Stimulated activated naive CD8-positive, alpha-beta T cell treated with anti-CD3 and anti-CD28 coated beads, Interleukin-15, amount 100 ng/mL, for 72 hours (primary cell): ENCODE results near the gene PRKAR2A.

Source experiments
- ATAC-seq: fragments of 150-1000 bp; cut with Tn5 transposase; 2 replicates; pipeline ENCODE4 v1.10.0; 2021; ENCODE audit warnings: mild to moderate bottlenecking, moderate library complexity
- DNase-seq, 2 donors: peaks; one replicate each; pipeline ENCODE4 v3.0.0; 2021 to 2022
- H3K27ac Mint-ChIP-seq, 2 donors: one replicate each; pipeline ENCODE4 v1.8.0; 2022; ENCODE audit warnings: mild to moderate bottlenecking in 2 of 2, mixed read lengths in 2 of 2, moderate library complexity in 2 of 2
- H3K27me3 Mint-ChIP-seq: one replicate; pipeline ENCODE4 v1.8.0; 2022; ENCODE audit warnings: mixed read lengths
- H3K4me1 Mint-ChIP-seq: one replicate; pipeline ENCODE4 v1.8.0; 2022; ENCODE audit warnings: mild to moderate bottlenecking, mixed read lengths
- H3K4me3 Mint-ChIP-seq, 2 donors: one replicate each; pipeline ENCODE4 v1.8.0; 2022; ENCODE audit warnings: mild to moderate bottlenecking in 2 of 2, mixed read lengths in 2 of 2, moderate library complexity in 1 of 2
- H3K9me3 Mint-ChIP-seq, 2 donors: one replicate each; pipeline ENCODE4 v1.8.0; 2022; ENCODE audit warnings: mixed read lengths in 2 of 2

Gene PRKAR2A

GRCh38 chr3:48847504-48848423, at the start of gene PRKAR2A:
PRKAR2A (minus strand) TSS chr3:48847874; CDS start chr3:48847596, 278 bp downstream.
- ATAC-seq (peak; percentile 94), DNase-seq (peak; percentile 85 to 86)
- H3K4me1 Mint-ChIP-seq = peaks cover 30% of the 10 kb centered on the region
- no peaks in the 10 kb centered on the region for H3K27me3 Mint-ChIP-seq
- peak within 1 kb of the TSS; percentile 90 to 93 for H3K4me3 Mint-ChIP-seq
- peak within 1 kb of the TSS; percentile 93 to 98 for H3K27ac Mint-ChIP-seq
- H3K9me3 Mint-ChIP-seq = no peaks in the 10 kb centered on the region

DNA sequence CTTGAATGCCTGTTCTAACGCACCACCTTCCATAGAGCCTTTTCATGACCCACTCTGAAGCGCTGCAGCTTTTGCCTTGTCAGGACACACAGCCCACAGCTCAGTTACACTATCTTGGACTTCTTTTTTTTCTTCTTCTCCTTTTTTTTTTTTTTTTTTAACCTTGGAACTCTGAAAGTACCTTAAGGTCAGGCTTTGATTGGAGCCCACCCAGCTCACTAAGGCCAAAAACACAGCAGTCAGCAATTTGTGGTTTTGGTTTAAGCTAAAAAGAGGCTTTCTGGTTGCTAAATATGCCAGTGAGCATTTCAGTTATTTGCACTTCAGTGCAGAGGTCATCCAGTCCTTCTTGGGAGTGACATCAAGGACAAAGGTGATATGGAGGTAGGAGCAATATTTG, 49.3 kb upstream of the PRKAR2A start:
- Mint-ChIP-seq H3K27ac (peak overlapping the region; percentile 12 to 27), H3K4me3 (peak overlapping the region in 1 of 2 donors; percentile 44), H3K4me1 (peaks cover 34% of the 10 kb centered on the region), H3K9me3 (no peaks in the 10 kb centered on the region), H3K27me3 (no peaks in the 10 kb centered on the region)
- DNase-seq = no peak
- ATAC-seq = no peak

- no peaks in the 10 kb centered on the region for H3K9me3 Mint-ChIP-seq
- no peak for DNase-seq
- peaks cover 26% of the 10 kb centered on the region for H3K4me1 Mint-ChIP-seq
- H3K27ac Mint-ChIP-seq = no peak overlapping the region
- no peak for ATAC-seq
- H3K27me3 Mint-ChIP-seq = no peaks in the 10 kb centered on the region
- H3K4me3 Mint-ChIP-seq = no peak overlapping the region
Measured at GRCh38 chr3:48894516-48894915, 46.8 kb upstream of the PRKAR2A start.

GRCh38 chr3:48891606-48892005, 43.9 kb upstream of the PRKAR2A start:
- DNase-seq (no peak), ATAC-seq (no peak)
- no peak overlapping the region for H3K4me3 Mint-ChIP-seq
- H3K27ac Mint-ChIP-seq = peak overlapping the region in 1 of 2 donors; percentile 8
- peaks cover 7% of the 10 kb centered on the region for H3K4me1 Mint-ChIP-seq
- H3K9me3 Mint-ChIP-seq = no peaks in the 10 kb centered on the region
- H3K27me3 Mint-ChIP-seq = no peaks in the 10 kb centered on the region

DNA sequence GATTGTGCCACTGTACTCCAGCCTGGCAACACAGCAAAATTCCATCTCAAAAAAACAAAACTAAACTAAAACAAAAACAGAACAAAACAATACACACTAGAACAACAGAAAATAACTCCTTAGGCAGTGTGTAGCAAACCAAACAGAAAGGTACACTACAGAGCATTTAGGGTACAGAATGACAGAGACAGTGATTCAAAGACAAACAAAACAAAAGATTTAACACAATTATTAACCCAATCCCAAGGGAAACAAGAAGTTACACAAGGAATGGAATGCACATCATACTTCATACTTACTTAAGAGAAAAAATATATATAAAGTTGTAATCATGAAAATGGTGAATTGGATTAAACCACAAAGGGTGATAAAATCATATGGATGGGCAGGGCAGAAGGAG, 38.1 kb upstream of the PRKAR2A start:
- ATAC-seq = no peak
- no peaks in the 10 kb centered on the region for H3K27me3 Mint-ChIP-seq
- no peak overlapping the region for H3K4me3 Mint-ChIP-seq
- H3K4me1 Mint-ChIP-seq = peaks cover 6% of the 10 kb centered on the region
- H3K9me3 Mint-ChIP-seq = no peaks in the 10 kb centered on the region
- no peak for DNase-seq
- peak overlapping the region in 1 of 2 donors; percentile 40 for H3K27ac Mint-ChIP-seq

- Mint-ChIP-seq H3K4me1 (no peaks in the 10 kb centered on the region), H3K27me3 (no peaks in the 10 kb centered on the region), H3K27ac (peak overlapping the region in 1 of 2 donors; percentile 72), H3K4me3 (no peak overlapping the region), H3K9me3 (no peaks in the 10 kb centered on the region)
- no peak for ATAC-seq
- no peak for DNase-seq
Measured at GRCh38 chr3:48881652-48882114, 34.0 kb upstream of the PRKAR2A start.

GRCh38 chr3:48881006-48881405, 33.3 kb upstream of the PRKAR2A start:
- ATAC-seq (no peak), DNase-seq (no peak)
- no peaks in the 10 kb centered on the region for H3K9me3 Mint-ChIP-seq
- peak overlapping the region in 1 of 2 donors; percentile 44 for H3K27ac Mint-ChIP-seq
- no peaks in the 10 kb centered on the region for H3K27me3 Mint-ChIP-seq
- no peak overlapping the region for H3K4me3 Mint-ChIP-seq
- H3K4me1 Mint-ChIP-seq = no peaks in the 10 kb centered on the region

- DNase-seq (no peak), ATAC-seq (no peak)
- Mint-ChIP-seq H3K4me3 (no peak overlapping the region), H3K9me3 (no peaks in the 10 kb centered on the region), H3K27ac (no peak overlapping the region), H3K27me3 (no peaks in the 10 kb centered on the region), H3K4me1 (no peaks in the 10 kb centered on the region)
Measured at GRCh38 chr3:48879994-48880377, 32.3 kb upstream of the PRKAR2A start.

GRCh38 chr3:48879307-48879993, 31.8 kb upstream of the PRKAR2A start:
- ATAC-seq (no peak), DNase-seq (no peak)
- H3K4me3 Mint-ChIP-seq = no peak overlapping the region
- H3K9me3 Mint-ChIP-seq = no peaks in the 10 kb centered on the region
- peak overlapping the region in 1 of 2 donors; percentile 8 for H3K27ac Mint-ChIP-seq
- H3K27me3 Mint-ChIP-seq = no peaks in the 10 kb centered on the region
- no peaks in the 10 kb centered on the region for H3K4me1 Mint-ChIP-seq

GRCh38 chr3:48877671-48878070, 30.0 kb upstream of the PRKAR2A start:
- H3K27ac Mint-ChIP-seq = no peak overlapping the region
- no peak overlapping the region for H3K4me3 Mint-ChIP-seq
- H3K27me3 Mint-ChIP-seq = no peaks in the 10 kb centered on the region
- no peak for ATAC-seq
- H3K9me3 Mint-ChIP-seq = no peaks in the 10 kb centered on the region
- DNase-seq = no peak
- no peaks in the 10 kb centered on the region for H3K4me1 Mint-ChIP-seq

GRCh38 chr3:48863122-48863521, 15.4 kb upstream of the PRKAR2A start:
- Mint-ChIP-seq H3K4me1 (no peaks in the 10 kb centered on the region), H3K27me3 (no peaks in the 10 kb centered on the region), H3K27ac (no peak overlapping the region), H3K4me3 (no peak overlapping the region), H3K9me3 (no peaks in the 10 kb centered on the region)
- DNase-seq (no peak), ATAC-seq (no peak)

GRCh38 chr3:48859206-48859605, 11.5 kb upstream of the PRKAR2A start:
- Mint-ChIP-seq H3K27ac (peak overlapping the region in 1 of 2 donors; percentile 28), H3K9me3 (no peaks in the 10 kb centered on the region), H3K27me3 (no peaks in the 10 kb centered on the region), H3K4me3 (no peak overlapping the region), H3K4me1 (no peaks in the 10 kb centered on the region)
- ATAC-seq (no peak), DNase-seq (no peak)

GRCh38 chr3:48858709-48859108, 11.0 kb upstream of the PRKAR2A start:
- DNase-seq (no peak), ATAC-seq (no peak)
- Mint-ChIP-seq H3K9me3 (no peaks in the 10 kb centered on the region), H3K4me1 (no peaks in the 10 kb centered on the region), H3K27ac (no peak overlapping the region), H3K27me3 (no peaks in the 10 kb centered on the region), H3K4me3 (no peak overlapping the region)

DNA sequence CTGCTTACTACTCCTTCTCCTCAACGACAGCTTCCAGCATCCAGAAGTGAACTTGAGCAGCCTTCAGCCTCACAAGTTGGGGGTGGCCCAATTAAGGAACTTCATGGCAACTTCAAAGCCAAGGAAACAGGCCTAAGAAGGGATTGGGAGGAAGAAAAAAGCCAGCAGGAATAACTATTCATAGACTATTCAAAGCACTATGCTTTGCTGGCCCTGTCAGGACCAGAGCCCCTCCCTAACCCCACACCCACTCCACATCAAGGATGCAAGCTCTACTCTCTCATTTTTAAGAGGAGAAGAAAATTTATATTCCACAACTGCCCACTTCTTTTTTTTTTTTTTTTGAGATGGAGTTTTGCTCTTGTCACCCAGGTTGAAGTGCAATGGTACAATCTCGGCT, 10.0 kb upstream of the PRKAR2A start:
- Mint-ChIP-seq H3K4me1 (no peaks in the 10 kb centered on the region), H3K9me3 (no peaks in the 10 kb centered on the region), H3K4me3 (no peak overlapping the region), H3K27me3 (no peaks in the 10 kb centered on the region), H3K27ac (peak overlapping the region in 1 of 2 donors; percentile 86)
- ATAC-seq = no peak
- no peak for DNase-seq

DNA sequence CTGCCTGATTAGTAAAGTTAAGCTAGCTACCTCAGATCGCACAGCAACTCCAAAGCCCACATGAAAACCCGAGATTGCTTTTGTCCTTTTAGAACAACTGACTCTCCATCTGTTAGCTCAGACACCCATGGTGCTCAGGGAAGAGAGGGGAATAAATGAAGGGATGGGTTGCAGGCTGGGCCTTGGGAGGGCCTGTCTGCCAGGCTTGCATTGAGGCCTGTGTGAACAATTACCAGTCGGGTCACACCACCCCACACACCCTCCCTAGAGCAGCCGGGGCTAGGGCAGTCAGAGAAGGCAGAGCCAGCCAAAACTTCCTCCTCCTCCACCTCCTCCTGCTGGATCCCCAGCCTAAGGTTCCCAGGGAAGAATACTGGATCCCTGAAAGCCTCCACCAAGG, 8.8 kb upstream of the PRKAR2A start:
- no peaks in the 10 kb centered on the region for H3K4me1 Mint-ChIP-seq
- peak overlapping the region in 1 of 2 donors; percentile 59 for H3K27ac Mint-ChIP-seq
- H3K27me3 Mint-ChIP-seq = no peaks in the 10 kb centered on the region
- H3K9me3 Mint-ChIP-seq = no peaks in the 10 kb centered on the region
- DNase-seq = no peak
- no peak for ATAC-seq
- H3K4me3 Mint-ChIP-seq = no peak overlapping the region
